ENCODE results near the gene P2RY11.
A peak's percentile ranks its signal among the peaks of the same experiment; 100 is the strongest.

P2RY11 gene

DNA sequence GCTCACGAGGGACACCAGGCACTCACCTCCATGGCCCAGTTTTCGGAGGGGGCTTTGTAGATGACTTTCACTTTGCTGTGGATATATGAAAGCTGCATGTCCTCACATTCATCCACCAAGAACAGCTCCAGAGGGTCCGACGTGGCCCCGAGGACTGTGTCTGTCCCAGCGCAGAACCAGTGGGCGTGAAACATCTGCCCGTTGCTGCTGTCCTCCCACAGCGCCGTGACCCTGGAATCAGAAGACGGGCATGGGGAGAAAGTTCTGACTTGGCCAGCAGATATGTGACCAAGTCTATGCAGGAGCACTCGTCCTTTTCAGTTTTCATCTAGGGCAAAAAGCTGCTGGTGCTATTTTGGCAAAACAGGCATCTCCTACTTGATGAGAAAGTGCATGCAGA lies 37.9 kb downstream of the P2RY11 start:
- TF ChIP-seq CTCF (conservative IDR thresholded peaks at IDR 0.05; ENCODE audit: low read depth, low read length): no peak
- no peak for DNase-seq (ENCODE audit: low read depth)
- no peak overlapping the region for H3K4me3 ChIP-seq (ENCODE audit: low read depth, low read length)

DNA sequence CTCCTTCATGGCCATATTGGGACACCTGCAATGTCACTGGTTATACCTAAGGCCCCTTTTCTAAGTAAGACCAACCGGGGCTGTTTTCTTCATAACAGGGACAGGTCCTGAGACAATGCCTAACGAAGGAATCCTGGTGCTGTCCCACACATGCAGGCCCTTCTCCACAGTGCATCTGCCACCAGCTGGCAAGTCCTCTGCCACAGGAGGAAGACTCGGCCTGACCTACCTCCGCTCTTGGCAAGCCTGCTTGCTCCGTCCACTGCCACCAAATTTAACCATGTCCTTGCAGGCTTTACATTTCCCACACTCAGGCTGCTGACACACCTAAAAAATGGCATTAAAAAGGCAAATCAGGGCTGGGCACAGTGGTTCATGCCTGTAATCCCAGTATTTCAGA lies 40.0 kb downstream of the P2RY11 start:
- H3K4me3 ChIP-seq (ENCODE audit: low read depth, low read length): no peak overlapping the region
- no peak for DNase-seq (ENCODE audit: low read depth)
- TF ChIP-seq CTCF (conservative IDR thresholded peaks at IDR 0.05; ENCODE audit: low read depth, low read length): no peak

- no peak for TF ChIP-seq CTCF (conservative IDR thresholded peaks at IDR 0.05; ENCODE audit: low read depth, low read length)
- no peak overlapping the region for H3K4me3 ChIP-seq (ENCODE audit: low read depth, low read length)
- DNase-seq (ENCODE audit: low read depth): no peak
Measured at GRCh38 chr19:10152100-10152499, 40.6 kb downstream of the P2RY11 start.

- no peak overlapping the region for H3K4me3 ChIP-seq (ENCODE audit: low read depth, low read length)
- peak; percentile 10 for DNase-seq (ENCODE audit: low read depth)
- TF ChIP-seq CTCF (conservative IDR thresholded peaks at IDR 0.05; ENCODE audit: low read depth, low read length): peak; percentile 19
Measured at GRCh38 chr19:10155839-10156238, 44.3 kb downstream of the P2RY11 start.

- H3K4me3 ChIP-seq (ENCODE audit: low read depth, low read length): no peak overlapping the region
- DNase-seq (ENCODE audit: low read depth): no peak
- TF ChIP-seq CTCF (conservative IDR thresholded peaks at IDR 0.05; ENCODE audit: low read depth, low read length): no peak
Measured at GRCh38 chr19:10158071-10158470, 46.6 kb downstream of the P2RY11 start.

GRCh38 chr19:10158485-10158884 lies 47.0 kb downstream of the P2RY11 start:
- DNase-seq (ENCODE audit: low read depth): no peak

More at GRCh38 chr19:10158485-10158884, 47.0 kb downstream of the P2RY11 start:
- TF ChIP-seq CTCF (conservative IDR thresholded peaks at IDR 0.05; ENCODE audit: low read depth, low read length): no peak
- no peak overlapping the region for H3K4me3 ChIP-seq (ENCODE audit: low read depth, low read length)

All from choroid plexus epithelial cell (primary cell).